GM23338 (cell line): ENCODE measurements around the gene PKLR. TPM values are rescaled to one million over a fixed set of nuclear protein-coding genes. Genes with fewer than 3 reads are reported as not detected.

ENCODE experiments used
- ATAC-seq: fragments of 200-7000 bp; cut with Tn5 transposase; 3 replicates; pipeline ENCODE4 v1.9.1; 2020
- DNase-seq: peaks from one replicate; pipeline ENCODE4 v3.0.0-alpha.2; 2015; ENCODE audit warnings: low spot score
- H2AFZ ChIP-seq: fragments of 200-600 bp; sonication (generic); 2 replicates; pipeline ENCODE4 v1.8.0; 2016; ENCODE audit warnings: antibody characterized with exemption, mild to moderate bottlenecking, moderate library complexity
- H3F3A ChIP-seq: fragments of 200-600 bp; sonication (generic); replicated peaks from 2 replicates; pipeline ENCODE4 v1.8.0; 2017; ENCODE audit warnings: antibody characterized with exemption, mixed run types, low read depth
- H3K27ac ChIP-seq: fragments of 200-600 bp; sonication (generic); 2 replicates; pipeline ENCODE4 v1.6.1; 2016; ENCODE audit warnings: low read depth
- H3K27me3 ChIP-seq: fragments of 200-600 bp; sonication (generic); 2 replicates; pipeline ENCODE4 v1.8.0; 2016; ENCODE audit warnings: mild to moderate bottlenecking, mixed run types, moderate library complexity; ENCODE audit not compliant: insufficient read depth
- H3K36me3 ChIP-seq: fragments of 200-600 bp; sonication (generic); 2 replicates; pipeline ENCODE4 v1.8.0; 2016; ENCODE audit warnings: mild to moderate bottlenecking; ENCODE audit not compliant: insufficient read depth
- H3K4me1 ChIP-seq: fragments of 200-600 bp; sonication (generic); 2 replicates; pipeline ENCODE4 v1.8.0; 2016; ENCODE audit warnings: mild to moderate bottlenecking, moderate library complexity; ENCODE audit not compliant: insufficient read depth
- H3K4me2 ChIP-seq: fragments of 200-600 bp; sonication (generic); 2 replicates; pipeline ENCODE4 v1.7.1; 2017; ENCODE audit warnings: mixed run types
- H3K4me3 ChIP-seq: fragments of 200-600 bp; sonication (generic); 2 replicates; pipeline ENCODE4 v1.6.1; 2016; ENCODE audit warnings: mixed run types
- H3K79me2 ChIP-seq: fragments of 200-600 bp; sonication (generic); replicated peaks from 2 replicates; pipeline ENCODE4 v1.8.0; 2017; ENCODE audit warnings: mild to moderate bottlenecking; ENCODE audit not compliant: insufficient read depth
- H3K9me2 ChIP-seq: fragments of 200-600 bp; sonication (generic); 2 replicates; pipeline ENCODE4 v1.8.0; 2017; ENCODE audit not compliant: insufficient read depth
- H4K20me1 ChIP-seq: fragments of 200-600 bp; sonication (generic); replicated peaks from 2 replicates; pipeline ENCODE4 v1.8.0; 2017; ENCODE audit warnings: mild to moderate bottlenecking; ENCODE audit not compliant: insufficient read depth
- H3K27ac Mint-ChIP-seq: 2 replicates; pipeline ENCODE4 v1.8.0; 2020; ENCODE audit warnings: inconsistent platforms, mild to moderate bottlenecking, moderate library complexity, mixed read lengths
- H3K27me3 Mint-ChIP-seq: 3 replicates; pipeline ENCODE4 v1.8.0; 2022; ENCODE audit warnings: low read depth, mild to moderate bottlenecking, moderate library complexity, mixed read lengths, inconsistent platforms; ENCODE audit not compliant: insufficient read depth, poor library complexity
- H3K36me3 Mint-ChIP-seq: 3 replicates; pipeline ENCODE4 v1.8.0; 2021; ENCODE audit warnings: low read depth, mild to moderate bottlenecking, inconsistent platforms, moderate library complexity, mixed read lengths
- H3K4me1 Mint-ChIP-seq: 3 replicates; pipeline ENCODE4 v1.8.0; 2020; ENCODE audit warnings: mild to moderate bottlenecking, inconsistent platforms, mixed read lengths
- H3K4me3 Mint-ChIP-seq: 3 replicates; pipeline ENCODE4 v1.8.0; 2021; ENCODE audit warnings: moderate library complexity, mild to moderate bottlenecking, inconsistent platforms, mixed read lengths
- H3K9me3 Mint-ChIP-seq: 3 replicates; pipeline ENCODE4 v1.8.0; 2020; ENCODE audit warnings: moderate library complexity, mild to moderate bottlenecking, inconsistent platforms, mixed read lengths
- CREB1 ChIP-seq: fragments of 250-450 bp; sonication (Bioruptor Pico); IDR thresholded peaks from 2 replicates; pipeline ENCODE4 v1.5.0; 2020; ENCODE audit warnings: low read depth, mild to moderate bottlenecking, moderate library complexity
- POLR2AphosphoS5 ChIP-seq: IDR thresholded peaks from 2 replicates; pipeline ENCODE4 v1.6.1; 2016; ENCODE audit warnings: antibody characterized with exemption, low read depth
- polyA plus RNA-seq: library from polyadenylated mRNA; unstranded; fragments of >200 nt; fragmentation: Nextera tagmentation; extraction: Ambion mirVana; gene quantifications from 2 replicates; pipeline ENCODE4 v1.2.1, GENCODE V29; 2016
- total RNA-seq: library from RNA; depleted of rRNA; stranded (reverse); fragments of >200 nt; shearing (Covaris generic); gene quantifications from 2 replicates; pipeline ENCODE4 v1.2.3, GENCODE V29; 2014
- TF ChIP-seq, protein P1 (sequence below): fragments of 250-450 bp; sonication (Bioruptor Pico); IDR thresholded peaks from 2 replicates; pipeline ENCODE4 v1.5.0; 2020; ENCODE audit warnings: mild to moderate bottlenecking, moderate library complexity
- TF ChIP-seq, protein P2 (sequence below), 2 experiments: fragments of 200-600 bp in 1 of 2; sonication (generic) in 1 of 2; conservative IDR thresholded peaks; 2 replicates each; pipeline versions ENCODE4 v1.5.1 to v1.6.1; 2016 to 2017; ENCODE audit warnings: antibody characterized with exemption in 2 of 2, low read depth in 2 of 2, mild to moderate bottlenecking in 2 of 2, moderate library complexity in 1 of 2
- TF ChIP-seq, protein P3 (sequence below): IDR thresholded peaks from 2 replicates; pipeline ENCODE4 v1.6.1; 2016; ENCODE audit warnings: antibody characterized with exemption

Gene PKLR
- total and polyA plus RNA-seq, 2 experiments from 2014 or later, result 2.0 to 3.7 TPM

DNA sequence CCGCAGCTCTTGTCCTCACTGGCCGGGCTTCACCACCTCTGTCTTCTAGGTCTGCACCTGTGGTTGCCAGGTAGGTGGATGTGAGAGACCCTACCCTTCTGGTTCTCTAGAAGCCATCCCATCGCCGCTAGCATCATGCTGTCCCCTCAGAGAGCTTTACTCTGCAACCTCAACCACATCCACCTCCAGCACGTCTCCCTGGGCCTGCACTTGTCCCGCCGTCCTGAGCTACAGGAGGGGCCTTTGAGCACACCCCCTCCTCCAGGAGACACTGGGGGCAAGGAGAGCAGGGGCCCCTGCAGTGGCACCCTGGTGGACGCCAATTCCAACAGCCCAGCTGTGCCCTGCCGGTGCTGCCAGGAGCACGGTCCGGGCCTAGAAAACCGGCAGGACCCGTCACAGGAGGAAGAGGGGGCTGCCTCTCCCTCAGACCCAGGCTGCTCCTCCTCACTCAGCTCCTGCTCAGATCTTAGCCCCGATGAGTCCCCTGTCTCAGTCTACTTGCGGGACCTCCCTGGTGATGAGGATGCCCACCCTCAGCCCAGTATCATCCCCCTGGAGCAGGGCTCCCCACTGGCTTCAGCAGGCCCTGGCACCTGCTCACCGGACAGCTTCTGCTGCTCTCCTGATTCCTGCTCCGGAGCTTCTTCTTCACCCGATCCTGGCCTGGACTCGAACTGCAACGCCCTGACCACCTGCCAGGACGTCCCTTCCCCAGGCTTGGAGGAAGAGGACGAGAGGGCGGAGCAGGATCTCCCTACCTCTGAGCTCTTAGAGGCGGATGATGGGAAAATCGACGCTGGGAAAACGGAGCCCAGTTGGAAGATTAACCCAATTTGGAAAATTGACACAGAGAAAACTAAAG lies 20.6 kb upstream of the PKLR start (continued):
- TF ChIP-seq, protein P1, sequence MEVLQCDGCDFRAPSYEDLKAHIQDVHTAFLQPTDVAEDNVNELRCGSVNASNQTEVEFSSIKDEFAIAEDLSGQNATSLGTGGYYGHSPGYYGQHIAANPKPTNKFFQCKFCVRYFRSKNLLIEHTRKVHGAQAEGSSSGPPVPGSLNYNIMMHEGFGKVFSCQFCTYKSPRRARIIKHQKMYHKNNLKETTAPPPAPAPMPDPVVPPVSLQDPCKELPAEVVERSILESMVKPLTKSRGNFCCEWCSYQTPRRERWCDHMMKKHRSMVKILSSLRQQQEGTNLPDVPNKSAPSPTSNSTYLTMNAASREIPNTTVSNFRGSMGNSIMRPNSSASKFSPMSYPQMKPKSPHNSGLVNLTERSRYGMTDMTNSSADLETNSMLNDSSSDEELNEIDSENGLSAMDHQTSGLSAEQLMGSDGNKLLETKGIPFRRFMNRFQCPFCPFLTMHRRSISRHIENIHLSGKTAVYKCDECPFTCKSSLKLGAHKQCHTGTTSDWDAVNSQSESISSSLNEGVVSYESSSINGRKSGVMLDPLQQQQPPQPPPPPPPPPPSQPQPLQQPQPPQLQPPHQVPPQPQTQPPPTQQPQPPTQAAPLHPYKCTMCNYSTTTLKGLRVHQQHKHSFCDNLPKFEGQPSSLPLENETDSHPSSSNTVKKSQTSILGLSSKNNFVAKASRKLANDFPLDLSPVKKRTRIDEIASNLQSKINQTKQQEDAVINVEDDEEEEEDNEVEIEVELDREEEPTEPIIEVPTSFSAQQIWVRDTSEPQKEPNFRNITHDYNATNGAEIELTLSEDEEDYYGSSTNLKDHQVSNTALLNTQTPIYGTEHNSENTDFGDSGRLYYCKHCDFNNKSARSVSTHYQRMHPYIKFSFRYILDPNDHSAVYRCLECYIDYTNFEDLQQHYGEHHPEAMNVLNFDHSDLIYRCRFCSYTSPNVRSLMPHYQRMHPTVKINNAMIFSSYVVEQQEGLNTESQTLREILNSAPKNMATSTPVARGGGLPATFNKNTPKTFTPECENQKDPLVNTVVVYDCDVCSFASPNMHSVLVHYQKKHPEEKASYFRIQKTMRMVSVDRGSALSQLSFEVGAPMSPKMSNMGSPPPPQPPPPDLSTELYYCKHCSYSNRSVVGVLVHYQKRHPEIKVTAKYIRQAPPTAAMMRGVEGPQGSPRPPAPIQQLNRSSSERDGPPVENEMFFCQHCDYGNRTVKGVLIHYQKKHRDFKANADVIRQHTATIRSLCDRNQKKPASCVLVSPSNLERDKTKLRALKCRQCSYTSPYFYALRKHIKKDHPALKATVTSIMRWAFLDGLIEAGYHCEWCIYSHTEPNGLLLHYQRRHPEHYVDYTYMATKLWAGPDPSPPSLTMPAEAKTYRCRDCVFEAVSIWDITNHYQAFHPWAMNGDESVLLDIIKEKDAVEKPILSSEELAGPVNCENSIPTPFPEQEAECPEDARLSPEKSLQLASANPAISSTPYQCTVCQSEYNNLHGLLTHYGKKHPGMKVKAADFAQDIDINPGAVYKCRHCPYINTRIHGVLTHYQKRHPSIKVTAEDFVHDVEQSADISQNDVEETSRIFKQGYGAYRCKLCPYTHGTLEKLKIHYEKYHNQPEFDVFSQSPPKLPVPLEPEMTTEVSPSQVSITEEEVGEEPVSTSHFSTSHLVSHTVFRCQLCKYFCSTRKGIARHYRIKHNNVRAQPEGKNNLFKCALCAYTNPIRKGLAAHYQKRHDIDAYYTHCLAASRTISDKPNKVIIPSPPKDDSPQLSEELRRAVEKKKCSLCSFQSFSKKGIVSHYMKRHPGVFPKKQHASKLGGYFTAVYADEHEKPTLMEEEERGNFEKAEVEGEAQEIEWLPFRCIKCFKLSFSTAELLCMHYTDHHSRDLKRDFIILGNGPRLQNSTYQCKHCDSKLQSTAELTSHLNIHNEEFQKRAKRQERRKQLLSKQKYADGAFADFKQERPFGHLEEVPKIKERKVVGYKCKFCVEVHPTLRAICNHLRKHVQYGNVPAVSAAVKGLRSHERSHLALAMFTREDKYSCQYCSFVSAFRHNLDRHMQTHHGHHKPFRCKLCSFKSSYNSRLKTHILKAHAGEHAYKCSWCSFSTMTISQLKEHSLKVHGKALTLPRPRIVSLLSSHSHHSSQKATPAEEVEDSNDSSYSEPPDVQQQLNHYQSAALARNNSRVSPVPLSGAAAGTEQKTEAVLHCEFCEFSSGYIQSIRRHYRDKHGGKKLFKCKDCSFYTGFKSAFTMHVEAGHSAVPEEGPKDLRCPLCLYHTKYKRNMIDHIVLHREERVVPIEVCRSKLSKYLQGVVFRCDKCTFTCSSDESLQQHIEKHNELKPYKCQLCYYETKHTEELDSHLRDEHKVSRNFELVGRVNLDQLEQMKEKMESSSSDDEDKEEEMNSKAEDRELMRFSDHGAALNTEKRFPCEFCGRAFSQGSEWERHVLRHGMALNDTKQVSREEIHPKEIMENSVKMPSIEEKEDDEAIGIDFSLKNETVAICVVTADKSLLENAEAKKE (CRISPR knock-in tag), result no peak

DNA sequence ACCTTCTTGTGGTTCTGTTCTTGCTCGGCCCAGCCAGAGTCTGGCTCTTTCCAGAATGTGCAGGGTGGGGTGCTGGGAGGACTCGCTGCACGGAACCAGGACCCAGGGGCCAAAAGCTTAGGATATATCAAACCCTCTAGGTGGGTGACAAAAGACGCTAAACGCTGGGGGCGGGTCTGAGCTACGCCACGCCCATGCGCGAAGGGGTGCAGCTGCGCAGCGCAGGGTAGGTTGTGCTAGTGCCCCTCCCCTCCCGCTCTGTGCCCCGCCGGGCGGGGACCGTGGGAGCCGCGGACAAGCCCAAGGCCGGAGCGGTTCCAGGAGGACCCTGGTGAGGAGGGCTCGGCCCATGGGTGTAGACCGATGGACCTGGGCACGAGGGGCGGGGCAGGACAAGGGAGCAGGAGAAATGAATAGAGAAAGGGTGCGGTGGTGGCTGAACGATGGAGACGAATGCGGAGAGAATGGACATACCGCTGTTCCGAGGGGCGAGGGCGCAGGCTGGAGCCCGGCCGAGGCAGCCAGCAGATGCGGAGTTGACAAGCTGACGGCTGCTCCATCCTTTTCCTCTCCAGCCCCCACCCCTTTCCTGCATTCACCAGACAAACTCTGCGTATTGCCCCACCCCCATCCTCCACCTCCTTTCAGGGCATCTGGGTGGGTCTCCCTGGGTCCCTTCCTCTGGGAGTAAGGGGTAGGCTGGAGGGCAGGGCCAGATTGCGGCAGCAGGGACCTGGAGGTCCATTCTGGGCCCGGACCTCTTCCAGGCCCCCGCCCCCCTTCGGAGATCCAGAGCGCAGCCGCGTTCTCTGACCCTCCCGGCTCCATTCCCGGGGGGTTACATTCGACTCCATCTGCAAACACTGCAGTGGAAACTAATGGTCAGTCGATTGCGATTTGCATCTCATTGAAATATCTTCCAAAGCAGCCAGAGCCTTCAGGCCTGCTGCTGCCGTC lies 19.7 kb upstream of the PKLR start, which contains the start of gene RUSC1:
TSS of gene RUSC1 (plus strand) at position 234 of the 957 bp plus-strand sequence. CDS start 880 bp downstream, outside the sequence.
- peak within 1 kb of the TSS; percentile 75; the same call in 1 of the 2 replicates for H3K27ac Mint-ChIP-seq

More for the DNA sequence above, 19.7 kb upstream of the PKLR start, which contains the start of gene RUSC1:
- Histone ChIP-seq H3K27me3 (peaks cover 7% of the 10 kb centered on the region), H3K79me2 (no peaks in the 10 kb centered on the region), H3K4me3 (peak within 1 kb of the TSS; percentile 99), H3K36me3 (peaks cover 22% of the 10 kb centered on the region), H4K20me1 (peaks cover 21% of the 10 kb centered on the region), H3F3A (peaks cover 59% of the 10 kb centered on the region), H3K9me2 (no peaks in the 10 kb centered on the region), H3K4me1 (peaks cover 28% of the 10 kb centered on the region), H3K4me2 (peak within 1 kb of the TSS; percentile 99), H2AFZ (no peak within 1 kb of the TSS), H3K27ac (peak within 1 kb of the TSS; percentile 46)
- peak within 1 kb of the TSS; percentile 81 for H3K4me3 Mint-ChIP-seq
- TF ChIP-seq, protein P2, sequence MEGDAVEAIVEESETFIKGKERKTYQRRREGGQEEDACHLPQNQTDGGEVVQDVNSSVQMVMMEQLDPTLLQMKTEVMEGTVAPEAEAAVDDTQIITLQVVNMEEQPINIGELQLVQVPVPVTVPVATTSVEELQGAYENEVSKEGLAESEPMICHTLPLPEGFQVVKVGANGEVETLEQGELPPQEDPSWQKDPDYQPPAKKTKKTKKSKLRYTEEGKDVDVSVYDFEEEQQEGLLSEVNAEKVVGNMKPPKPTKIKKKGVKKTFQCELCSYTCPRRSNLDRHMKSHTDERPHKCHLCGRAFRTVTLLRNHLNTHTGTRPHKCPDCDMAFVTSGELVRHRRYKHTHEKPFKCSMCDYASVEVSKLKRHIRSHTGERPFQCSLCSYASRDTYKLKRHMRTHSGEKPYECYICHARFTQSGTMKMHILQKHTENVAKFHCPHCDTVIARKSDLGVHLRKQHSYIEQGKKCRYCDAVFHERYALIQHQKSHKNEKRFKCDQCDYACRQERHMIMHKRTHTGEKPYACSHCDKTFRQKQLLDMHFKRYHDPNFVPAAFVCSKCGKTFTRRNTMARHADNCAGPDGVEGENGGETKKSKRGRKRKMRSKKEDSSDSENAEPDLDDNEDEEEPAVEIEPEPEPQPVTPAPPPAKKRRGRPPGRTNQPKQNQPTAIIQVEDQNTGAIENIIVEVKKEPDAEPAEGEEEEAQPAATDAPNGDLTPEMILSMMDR (conservative IDR thresholded peaks at IDR 0.05; ENCODE audit: low read depth in 2 of 2), result 0 out of 4 replicates have a peak, but pooled peaks of 1 of the 2 experiments have one; percentile 2
- TF ChIP-seq CREB1 (0 out of 2 replicates have a peak, but pooled peaks have one; percentile 14), POLR2AphosphoS5 (peak; percentile 95)
- TF ChIP-seq, protein P3, sequence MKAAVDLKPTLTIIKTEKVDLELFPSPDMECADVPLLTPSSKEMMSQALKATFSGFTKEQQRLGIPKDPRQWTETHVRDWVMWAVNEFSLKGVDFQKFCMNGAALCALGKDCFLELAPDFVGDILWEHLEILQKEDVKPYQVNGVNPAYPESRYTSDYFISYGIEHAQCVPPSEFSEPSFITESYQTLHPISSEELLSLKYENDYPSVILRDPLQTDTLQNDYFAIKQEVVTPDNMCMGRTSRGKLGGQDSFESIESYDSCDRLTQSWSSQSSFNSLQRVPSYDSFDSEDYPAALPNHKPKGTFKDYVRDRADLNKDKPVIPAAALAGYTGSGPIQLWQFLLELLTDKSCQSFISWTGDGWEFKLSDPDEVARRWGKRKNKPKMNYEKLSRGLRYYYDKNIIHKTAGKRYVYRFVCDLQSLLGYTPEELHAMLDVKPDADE, result no peak
- DNase-seq, result peak; percentile 93
- peaks cover 38% of the 10 kb centered on the region for H3K4me1 Mint-ChIP-seq
- peaks cover 24% of the 10 kb centered on the region for H3K27me3 Mint-ChIP-seq
- H3K9me3 Mint-ChIP-seq, result no peaks in the 10 kb centered on the region
- ATAC-seq, result peak; percentile 14
- peaks cover 26% of the 10 kb centered on the region for H3K36me3 Mint-ChIP-seq
